GM18868 (cell line): ENCODE data around the gene C8G.

Experiments
- ATAC-seq: cut with Tn5 transposase; IDR thresholded peaks from one replicate; pipeline ENCODE4 v1.9.1; 2021; ENCODE audit warnings: mild to moderate bottlenecking, moderate library complexity; ENCODE audit not compliant: unreplicated experiment

The C8G gene

GRCh38 chr9:136920069-136920468, 25.0 kb upstream of the C8G start:
- no peak for ATAC-seq

- no peak for ATAC-seq
Measured at GRCh38 chr9:136920734-136921231, 24.3 kb upstream of the C8G start.

DNA sequence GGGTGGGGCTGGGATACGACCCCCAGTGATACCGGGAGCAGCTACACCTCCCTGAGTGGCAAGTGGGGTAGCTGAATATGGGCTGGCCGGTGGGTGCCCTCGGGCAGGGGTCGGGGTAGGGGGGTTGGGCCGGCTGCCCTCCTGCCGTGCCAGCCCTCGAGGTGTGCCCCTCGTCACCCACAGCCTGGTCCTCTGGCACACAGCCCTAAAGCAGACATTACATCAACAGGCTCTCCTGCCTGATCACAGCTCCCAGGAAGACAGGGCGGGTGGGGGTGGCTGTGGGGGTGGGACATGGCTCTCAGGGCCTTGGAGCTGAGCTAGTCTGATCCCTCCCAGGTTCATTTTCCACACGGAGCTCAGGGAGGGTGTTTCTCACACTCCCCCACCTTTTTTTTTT, 23.7 kb upstream of the C8G start:
- no peak for ATAC-seq

DNA sequence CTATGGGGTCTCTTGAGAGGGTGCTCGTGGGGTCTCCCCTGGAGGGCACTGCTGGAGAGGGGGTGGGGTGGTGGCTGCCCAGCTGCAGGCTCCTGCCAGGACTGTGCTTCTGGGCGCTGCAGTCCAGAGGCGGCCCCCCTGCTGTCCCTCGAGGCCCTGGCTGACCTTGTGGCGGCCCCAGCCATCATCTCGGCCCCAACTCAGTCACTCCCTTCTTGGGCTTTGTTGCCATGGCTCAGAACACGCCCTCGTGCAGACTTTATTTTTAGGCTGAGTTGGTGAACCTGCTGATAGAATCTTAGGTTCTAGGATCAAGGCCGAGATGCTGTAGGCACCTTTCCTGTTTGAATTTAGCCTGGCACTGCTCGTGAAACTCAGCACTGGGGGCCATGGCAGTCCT, 23.3 kb upstream of the C8G start:
- ATAC-seq: no peak

DNA sequence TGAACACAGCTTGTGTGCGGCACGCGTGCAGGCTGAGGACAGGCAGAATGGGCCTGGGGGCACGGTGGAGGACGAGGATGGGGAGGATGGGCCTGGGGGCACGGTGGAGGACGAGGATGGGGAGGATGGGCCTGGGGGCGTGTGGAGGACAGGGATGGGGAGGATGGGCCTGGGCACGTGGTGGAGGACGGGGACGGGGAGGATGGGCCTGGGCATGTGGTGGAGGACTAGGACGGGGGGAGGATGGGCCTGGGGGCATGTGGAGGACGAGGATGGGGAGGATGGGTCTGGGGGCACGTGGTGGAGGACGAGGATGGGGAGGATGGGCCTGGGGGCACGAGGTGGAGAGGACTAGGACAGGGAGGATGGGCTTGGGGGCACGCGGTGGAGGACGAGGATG, 22.5 kb upstream of the C8G start:
- no peak for ATAC-seq

DNA sequence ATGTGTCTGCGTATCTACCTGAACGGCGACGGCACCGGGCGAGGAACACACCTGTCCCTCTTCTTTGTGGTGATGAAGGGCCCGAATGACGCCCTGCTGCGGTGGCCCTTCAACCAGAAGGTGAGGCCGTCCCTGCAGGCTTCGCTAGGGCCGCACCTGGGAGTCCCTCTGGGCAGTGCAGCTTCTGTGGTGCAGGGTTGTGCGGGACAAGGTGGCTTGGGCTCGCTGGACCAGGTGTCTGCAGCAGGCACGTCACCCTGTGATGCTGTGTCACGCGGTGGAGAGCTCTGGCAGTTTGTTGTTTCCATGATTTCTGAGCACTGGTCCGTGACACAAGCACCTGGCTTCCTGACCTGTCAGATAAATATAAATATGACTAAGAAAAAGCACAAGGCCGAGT, 21.2 kb upstream of the C8G start:
- ATAC-seq: no peak

DNA sequence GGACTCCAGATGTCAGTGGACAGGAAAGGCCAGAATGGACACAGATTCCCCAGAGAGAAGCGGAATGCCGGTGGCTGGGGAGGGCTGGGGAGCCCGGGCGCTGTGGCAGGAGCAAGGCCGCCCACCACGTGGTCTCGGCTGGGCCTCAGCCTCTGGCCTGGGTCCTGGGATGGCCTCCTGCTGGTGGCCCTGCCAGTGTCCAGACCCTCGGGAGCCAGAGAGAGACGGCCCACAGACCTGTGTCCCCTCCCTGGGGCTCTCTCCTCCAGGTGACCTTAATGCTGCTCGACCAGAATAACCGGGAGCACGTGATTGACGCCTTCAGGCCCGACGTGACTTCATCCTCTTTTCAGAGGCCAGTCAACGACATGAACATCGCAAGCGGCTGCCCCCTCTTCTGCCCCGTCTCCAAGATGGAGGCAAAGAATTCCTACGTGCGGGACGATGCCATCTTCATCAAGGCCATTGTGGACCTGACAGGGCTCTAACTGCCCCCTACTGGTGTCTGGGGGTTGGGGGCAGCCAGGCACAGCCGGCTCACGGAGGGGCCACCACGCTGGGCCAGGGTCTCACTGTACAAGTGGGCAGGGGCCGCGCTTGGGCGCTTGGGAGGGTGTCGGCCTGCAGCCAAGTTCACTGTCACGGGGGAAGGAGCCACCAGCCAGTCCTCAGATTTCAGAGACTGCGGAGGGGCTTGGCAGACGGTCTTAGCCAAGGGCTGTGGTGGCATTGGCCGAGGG, 19.5 kb upstream of the C8G start:
- no peak for ATAC-seq

DNA sequence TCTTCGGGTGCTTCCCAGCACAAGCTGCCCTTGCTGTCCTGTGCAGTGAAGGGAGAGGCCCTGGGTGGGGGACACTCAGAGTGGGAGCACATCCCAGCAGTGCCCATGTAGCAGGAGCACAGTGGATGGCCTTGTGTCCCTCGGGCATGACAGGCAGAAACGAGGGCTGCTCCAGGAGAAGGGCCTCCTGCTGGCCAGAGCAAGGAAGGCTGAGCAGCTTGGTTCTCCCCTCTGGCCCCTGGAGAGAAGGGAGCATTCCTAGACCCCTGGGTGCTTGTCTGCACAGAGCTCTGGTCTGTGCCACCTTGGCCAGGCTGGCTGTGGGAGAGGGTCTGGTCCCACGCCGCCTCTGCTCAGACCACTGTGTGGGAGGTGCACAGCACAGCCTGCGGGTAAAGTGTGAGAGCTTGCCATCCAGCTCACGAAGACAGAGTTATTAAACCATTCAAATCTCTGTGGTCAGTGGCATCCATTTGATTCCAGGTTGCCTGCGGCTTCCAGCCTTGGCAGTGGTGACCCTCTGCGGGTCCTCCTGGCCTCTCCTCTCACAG, 18.8 kb upstream of the C8G start:
- ATAC-seq: no peak

DNA sequence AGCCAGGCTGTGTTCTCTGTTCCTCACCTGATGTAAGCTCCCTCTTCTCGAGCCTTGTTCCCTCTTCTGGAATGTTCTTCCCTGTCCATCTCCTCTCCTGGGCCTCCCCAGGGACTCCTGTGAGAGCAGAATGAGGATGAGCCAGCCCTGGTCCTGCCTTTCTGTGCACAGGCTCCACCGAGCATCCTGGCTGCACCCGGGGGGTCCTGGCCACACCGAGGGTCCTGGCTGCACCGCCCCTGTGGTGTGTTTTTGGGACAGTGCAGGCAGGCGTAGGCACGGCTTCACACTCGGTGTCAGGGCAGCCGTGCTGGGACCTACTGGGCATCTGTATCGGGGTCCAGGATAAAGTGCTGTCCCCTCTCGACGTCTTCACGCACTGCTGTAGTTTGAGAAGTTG, 18.3 kb upstream of the C8G start:
- ATAC-seq: no peak

DNA sequence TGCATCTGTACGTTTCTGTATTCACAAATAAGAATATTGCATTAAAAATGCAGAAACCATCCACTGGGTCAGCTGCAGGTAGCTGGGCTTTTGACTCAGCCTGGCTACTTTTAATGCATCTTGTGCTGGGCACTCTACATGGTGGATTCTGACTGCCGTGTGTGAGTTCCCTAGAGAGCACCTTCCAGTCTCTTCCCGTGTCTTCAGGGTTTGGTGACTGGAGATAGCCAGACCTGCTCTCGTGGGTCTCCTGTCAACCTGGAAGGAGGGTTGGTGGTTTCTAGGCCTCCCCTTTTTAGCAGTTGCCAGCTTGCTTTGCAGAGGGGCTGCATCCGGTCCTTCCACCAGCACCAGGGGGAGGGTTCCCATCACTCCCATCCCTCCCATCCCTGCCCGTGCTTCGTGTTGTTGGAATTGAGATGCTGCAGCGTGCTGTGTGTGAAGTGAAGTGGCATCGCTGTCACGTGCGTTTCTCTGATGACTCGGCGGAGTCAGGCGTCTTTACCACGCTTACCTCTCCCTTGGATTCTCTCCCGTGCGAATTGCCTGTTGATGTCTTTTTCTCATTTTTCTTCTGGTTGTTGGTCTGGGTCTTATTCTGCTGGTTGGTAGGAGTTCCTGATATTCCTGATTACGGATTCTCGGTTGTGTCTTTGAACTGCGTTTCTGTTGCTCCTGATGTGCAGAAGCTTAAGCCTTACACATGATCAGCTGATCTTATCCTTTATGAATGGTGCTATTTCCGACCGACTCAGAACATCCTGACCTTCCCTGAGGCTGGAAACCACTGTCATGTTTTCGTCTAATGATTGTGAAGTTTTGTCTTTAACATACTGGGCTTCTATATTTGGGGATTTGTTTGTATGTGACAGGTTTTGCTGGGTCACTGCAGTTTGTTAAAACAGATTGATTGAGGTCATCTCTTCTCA, 17.4 kb upstream of the C8G start:
- no peak for ATAC-seq

GRCh38 chr9:136928591-136928990, 16.5 kb upstream of the C8G start:
- ATAC-seq: no peak

DNA sequence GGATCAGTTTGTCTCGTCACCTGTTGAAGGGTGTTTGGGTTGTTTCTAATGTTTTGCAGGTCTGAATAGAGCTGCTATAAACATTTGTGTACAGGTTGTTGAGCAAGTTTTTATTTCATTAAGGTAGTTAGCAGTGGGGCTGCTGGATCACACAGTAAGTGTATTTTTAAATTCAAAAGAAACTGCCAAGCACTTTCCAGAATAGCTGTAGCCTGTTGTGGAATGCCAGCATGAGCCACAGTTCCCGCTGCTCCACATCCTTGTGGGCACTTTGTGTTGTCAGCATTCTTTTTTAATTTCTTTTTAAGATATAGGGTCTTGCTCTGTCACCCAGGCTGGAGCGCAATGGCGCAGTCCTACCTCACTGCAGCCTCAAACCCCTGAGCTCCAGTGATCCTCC, 15.0 kb upstream of the C8G start:
- no peak for ATAC-seq

DNA sequence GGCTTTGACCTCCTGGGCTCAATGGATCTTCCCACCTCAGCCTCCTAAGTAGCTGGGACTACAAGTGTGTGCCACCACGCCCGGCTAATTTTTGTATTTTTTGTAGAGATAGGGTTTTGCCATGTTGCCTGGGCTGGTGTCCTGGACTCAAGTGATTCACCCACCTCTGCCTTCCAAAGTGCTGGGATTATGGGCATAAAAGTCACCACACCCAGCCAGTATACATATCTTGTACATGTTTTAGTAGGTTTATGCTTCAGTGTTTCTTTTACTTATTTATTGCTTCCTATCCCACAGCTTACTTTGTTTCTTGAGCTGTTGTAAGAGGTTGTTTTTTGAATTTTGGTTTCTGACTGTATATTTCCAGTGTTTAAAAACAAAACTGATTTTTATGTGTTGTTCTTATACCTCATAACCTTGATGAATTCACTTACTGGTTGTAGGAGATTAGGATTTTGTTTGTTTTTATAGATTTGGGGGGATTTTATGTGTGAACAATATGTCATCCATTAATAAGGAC, 13.4 kb upstream of the C8G start:
- no peak for ATAC-seq

- no peak for ATAC-seq
Measured at GRCh38 chr9:136934277-136934676, 10.8 kb upstream of the C8G start.

GRCh38 chr9:136935651-136936050, 9.4 kb upstream of the C8G start:
- no peak for ATAC-seq

GRCh38 chr9:136936645-136937170, 8.3 kb upstream of the C8G start:
- no peak for ATAC-seq

DNA sequence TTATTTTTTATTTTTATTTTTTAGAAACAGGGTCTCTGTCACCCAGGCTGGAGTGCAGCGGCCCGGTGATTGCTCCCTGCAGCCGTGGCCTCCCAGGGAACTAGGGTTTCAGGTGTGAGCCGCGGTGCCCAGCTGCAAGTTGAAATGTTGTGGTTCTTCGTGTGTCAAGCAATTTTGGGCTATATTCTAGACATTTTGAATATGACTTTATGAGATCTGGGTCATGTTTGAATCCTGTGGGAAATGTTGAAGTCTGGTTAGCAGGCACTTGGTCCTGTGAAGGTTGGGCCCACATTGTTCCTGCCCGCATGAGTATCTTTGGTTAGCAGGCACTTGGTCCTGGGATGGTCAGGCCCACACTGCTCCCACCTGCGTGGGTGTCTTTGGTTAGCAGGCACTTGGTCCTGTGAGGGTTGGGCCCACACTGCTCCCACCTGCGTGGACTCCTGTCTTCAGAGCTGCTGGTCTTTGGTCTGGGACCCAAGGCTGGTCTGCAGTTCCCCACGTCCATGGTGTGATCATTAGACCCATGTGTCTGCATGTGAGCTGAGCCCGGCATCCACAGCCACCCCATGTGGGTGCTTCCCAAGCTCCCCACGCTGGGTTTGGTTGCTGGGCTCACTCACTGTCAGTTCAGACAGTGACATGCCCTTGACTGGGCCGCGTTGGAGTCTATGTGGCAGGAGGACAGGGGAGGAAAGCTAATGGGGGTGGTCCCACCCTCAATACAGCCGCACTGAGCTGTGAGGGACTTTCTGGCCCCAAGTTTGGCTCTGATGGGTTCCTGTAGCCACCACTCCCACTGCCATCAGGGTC, 7.6 kb upstream of the C8G start:
- ATAC-seq: no peak

DNA sequence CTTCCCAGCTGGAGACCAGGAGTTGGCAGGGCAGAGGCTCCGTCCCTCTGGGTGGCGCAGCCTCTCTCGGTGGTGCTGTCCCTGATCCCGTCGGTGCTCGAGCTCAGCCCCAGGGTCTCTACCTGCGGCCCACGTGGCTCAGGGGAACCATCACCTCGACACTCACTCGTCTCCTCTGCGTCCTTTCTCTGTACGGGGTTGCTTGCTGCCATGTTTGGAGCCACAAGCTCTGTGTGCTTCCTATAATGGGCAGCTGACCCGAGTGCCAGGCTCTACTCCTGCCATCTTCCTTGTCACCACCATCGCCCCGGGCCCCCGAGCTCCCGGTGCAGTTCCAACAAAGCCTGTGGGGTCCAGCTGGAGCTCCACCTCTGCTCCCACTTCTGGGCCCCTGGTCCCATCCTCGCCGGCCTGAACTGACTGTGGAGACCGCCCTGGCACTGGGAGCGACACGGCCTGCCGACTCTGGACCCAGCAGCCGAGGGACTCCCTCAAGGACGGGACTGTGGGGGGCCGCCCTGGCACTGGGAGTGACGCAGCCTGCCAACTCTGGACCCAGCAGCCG, 5.5 kb upstream of the C8G start:
- ATAC-seq: no peak

DNA sequence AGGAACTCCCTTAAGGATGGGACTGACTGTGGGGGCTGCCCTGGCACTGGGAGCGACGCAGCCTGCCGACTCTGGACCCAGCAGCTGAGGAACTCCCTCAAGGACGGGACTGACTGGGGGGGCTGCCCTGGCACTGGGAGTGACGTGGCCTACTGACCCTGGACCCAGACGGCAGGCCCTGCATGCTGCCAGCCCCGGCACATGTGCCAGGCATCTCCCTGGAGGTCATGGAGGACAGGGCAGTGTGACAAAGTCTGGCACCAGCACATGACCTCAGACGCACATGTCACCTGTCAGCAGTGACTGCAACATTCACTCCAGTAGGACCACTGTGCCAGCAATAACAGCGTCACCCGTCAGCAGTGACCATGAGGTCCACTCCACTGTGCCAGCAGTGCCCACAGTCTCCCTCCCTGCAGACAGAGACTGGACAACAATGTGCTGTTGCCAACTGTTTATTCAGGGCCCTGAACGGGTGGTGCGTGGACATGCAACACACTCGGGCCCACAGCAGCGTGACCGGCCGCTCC, 5.0 kb upstream of the C8G start:
- ATAC-seq: no peak
